Naive thymus-derived CD4-positive, alpha-beta T cell (primary cell): ENCODE data around the gene MAP3K4. TPM values are rescaled to one million over a fixed set of nuclear protein-coding genes. Genes with fewer than 3 reads are reported as not detected.

Source experiments
- ATAC-seq: fragments of 150-1000 bp; cut with Tn5 transposase; 2 replicates; pipeline ENCODE4 v1.10.0; 2021; ENCODE audit warnings: mild to moderate bottlenecking, moderate library complexity
- CTCF ChIA-PET: fragments of 350-600 bp; sonication (Branson Sonifier 250); formaldehyde crosslinking; loops from one replicate; lab custom pipeline; 2021; ENCODE audit warnings: antibody characterized with exemption; lab: Charles Lee
- POLR2A ChIA-PET: fragments of 350-600 bp; sonication (Branson Sonifier 250); formaldehyde crosslinking; loops from one replicate; lab custom pipeline; 2021; ENCODE audit warnings: antibody characterized with exemption, inconsistent platforms; lab: Charles Lee
- DNase-seq, 9 donors: peaks; one replicate each; pipeline versions ENCODE4 v3.0.0 to v3.0.0-alpha.2; 2020 to 2022; ENCODE audit warnings: mixed read lengths in 1 of 9
- H3K27ac ChIP-seq: one replicate; pipeline ENCODE4 v1.7.0; 2013; ENCODE audit warnings: mild to moderate bottlenecking, low read depth, low read length, moderate library complexity
- H3K27me3 ChIP-seq, 2 donors: one replicate each; pipeline ENCODE4 v1.7.0; 2013; ENCODE audit warnings: low read length in 2 of 2, mild to moderate bottlenecking in 2 of 2, moderate library complexity in 2 of 2; ENCODE audit not compliant: control insufficient read depth in 2 of 2, insufficient read depth in 2 of 2
- H3K36me3 ChIP-seq, 3 experiments: 1 replicate in 2 of 3; 2 replicates in 1 of 3; pipeline ENCODE4 v1.7.0; 2013; ENCODE audit warnings: low read length in 3 of 3, mild to moderate bottlenecking in 3 of 3, moderate library complexity in 1 of 3; ENCODE audit not compliant: insufficient read depth in 3 of 3, control insufficient read depth in 2 of 3
- H3K4me1 ChIP-seq, 2 donors: one replicate each; pipeline ENCODE4 v1.7.0; 2013; ENCODE audit warnings: low read length in 2 of 2, mild to moderate bottlenecking in 2 of 2, moderate library complexity in 1 of 2; ENCODE audit not compliant: control insufficient read depth in 2 of 2, insufficient read depth in 2 of 2
- H3K4me3 ChIP-seq: 2 replicates; pipeline ENCODE4 v1.7.0; 2013; ENCODE audit warnings: mild to moderate bottlenecking, low read length
- H3K9me3 ChIP-seq, 3 experiments: 1 replicate in 2 of 3; 2 replicates in 1 of 3; pipeline ENCODE4 v1.7.0; 2013; ENCODE audit warnings: low read length in 3 of 3; ENCODE audit not compliant: control insufficient read depth in 2 of 3
- H3K27ac Mint-ChIP-seq, 9 donors: one replicate each; pipeline ENCODE4 v1.8.0; 2020 to 2022; ENCODE audit warnings: mixed read lengths in 9 of 9, mild to moderate bottlenecking in 8 of 9, moderate library complexity in 5 of 9, inconsistent platforms in 2 of 9
- H3K27me3 Mint-ChIP-seq, 5 donors: one replicate each; pipeline ENCODE4 v1.8.0; 2021 to 2022; ENCODE audit warnings: mixed read lengths in 5 of 5, mild to moderate bottlenecking in 1 of 5
- H3K36me3 Mint-ChIP-seq, 5 donors: one replicate each; pipeline ENCODE4 v1.8.0; 2020 to 2022; ENCODE audit warnings: mixed read lengths in 5 of 5, mild to moderate bottlenecking in 3 of 5, inconsistent platforms in 1 of 5
- H3K4me1 Mint-ChIP-seq, 7 donors: one replicate each; pipeline ENCODE4 v1.8.0; 2020 to 2022; ENCODE audit warnings: mixed read lengths in 7 of 7, mild to moderate bottlenecking in 3 of 7, inconsistent platforms in 1 of 7
- H3K4me3 Mint-ChIP-seq, 10 donors: one replicate each; pipeline ENCODE4 v1.8.0; 2020 to 2022; ENCODE audit warnings: mild to moderate bottlenecking in 10 of 10, mixed read lengths in 10 of 10, moderate library complexity in 6 of 10, inconsistent platforms in 2 of 10
- H3K9me3 Mint-ChIP-seq, 11 donors: one replicate each; pipeline ENCODE4 v1.8.0; 2020 to 2022; ENCODE audit warnings: mixed read lengths in 11 of 11, mild to moderate bottlenecking in 4 of 11, inconsistent platforms in 1 of 11, moderate library complexity in 1 of 11
- intact Hi-C, 2 donors: fragments of 100-400 bp; cut with micrococcal nuclease; formaldehyde crosslinking; loops; one replicate each; pipeline ENCODE4 v1.15.1; 2023
- polyA plus RNA-seq, 2 donors: library from polyadenylated mRNA; unstranded; fragments of 300-500 nt; fragmentation: Illumina TruSeq; gene quantifications; one replicate each; pipeline ENCODE4 v1.2.3, GENCODE V29; 2021
- total RNA-seq, 6 experiments: library from RNA in 5 of 6; stranded (reverse) in 5 of 6; gene quantifications; 1 replicate in 5 of 6; 2 replicates in 1 of 6; pipeline ENCODE4 v1.2.3 and lab custom pipeline; 2021 to 2026

MAP3K4 gene
- total and polyA plus RNA-seq, 7 experiments from 2014 or later, result 4.5 to 81.2 (median 55.4) TPM

DNA sequence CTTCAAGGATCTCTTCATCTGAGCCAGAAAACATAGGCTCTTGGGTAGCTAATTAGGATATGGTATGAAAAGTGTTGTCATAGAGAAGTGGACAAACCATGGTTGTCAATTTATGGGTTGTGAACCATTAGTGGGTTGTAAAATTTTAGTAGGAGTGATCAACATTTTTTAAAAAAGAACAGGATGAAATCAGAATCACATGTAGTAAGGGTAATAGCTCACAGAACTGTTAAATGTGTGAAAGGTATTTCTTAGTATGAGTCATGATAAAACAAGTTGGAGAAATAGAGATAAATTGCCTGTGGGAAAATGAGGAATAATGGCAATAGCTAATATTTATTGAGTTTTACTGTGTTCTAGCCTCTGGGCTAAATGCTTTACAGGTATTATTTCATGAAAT lies 113.4 kb downstream of the MAP3K4 start:
- H3K36me3 Mint-ChIP-seq, result peaks cover 18 to 70% (median 40%) of the 10 kb centered on the region in 5 donors
- peaks cover 0 to 3% (median 0%) of the 10 kb centered on the region in 7 donors for H3K4me1 Mint-ChIP-seq
- CTCF ChIA-PET, result no interaction called here
- intact Hi-C loops, result loop anchor here in 1 of 2 donors (10.0 kb wide), 1 partner anchor 170 kb away; no protein-coding TSS in a partner anchor
- ATAC-seq (no peak), DNase-seq (no peak)
- Histone ChIP-seq H3K36me3 (peaks cover 9 to 72% (median 24%) of the 10 kb centered on the region in 3 experiments), H3K27ac (no peak overlapping the region), H3K4me3 (no peak overlapping the region), H3K4me1 (no peaks in the 10 kb centered on the region), H3K9me3 (no peaks in the 10 kb centered on the region), H3K27me3 (no peaks in the 10 kb centered on the region)
- H3K27me3 Mint-ChIP-seq, result no peaks in the 10 kb centered on the region
- H3K4me3 Mint-ChIP-seq, result no peak overlapping the region
- peaks cover 0 to 1% (median 0%) of the 10 kb centered on the region in 11 donors for H3K9me3 Mint-ChIP-seq
- POLR2A ChIA-PET, result no interaction called here
- H3K27ac Mint-ChIP-seq, result peak overlapping the region in 2 of 9 donors; percentile 41 to 67

- Mint-ChIP-seq H3K36me3 (peaks cover 18 to 74% (median 39%) of the 10 kb centered on the region in 5 donors), H3K4me1 (peaks cover 0 to 7% (median 2%) of the 10 kb centered on the region in 7 donors), H3K4me3 (no peak overlapping the region), H3K9me3 (peaks cover 0 to 1% (median 0%) of the 10 kb centered on the region in 11 donors), H3K27me3 (no peaks in the 10 kb centered on the region), H3K27ac (peak overlapping the region in 2 of 9 donors; percentile 30 to 79)
- ChIA-PET POLR2A (no interaction called here), CTCF (no interaction called here)
- Histone ChIP-seq H3K4me3 (no peak overlapping the region), H3K36me3 (peaks cover 9 to 76% (median 22%) of the 10 kb centered on the region in 3 experiments), H3K9me3 (no peaks in the 10 kb centered on the region), H3K4me1 (no peaks in the 10 kb centered on the region), H3K27me3 (no peaks in the 10 kb centered on the region), H3K27ac (no peak overlapping the region)
- intact Hi-C loops, result loop anchor here in 1 of 2 donors (10.0 kb wide), 1 partner anchor 171 kb away; no protein-coding TSS in a partner anchor
- ATAC-seq (no peak), DNase-seq (no peak)
These were observed 113.8 kb downstream of the MAP3K4 start for GRCh38 chr6:161105408-161105807.

DNA sequence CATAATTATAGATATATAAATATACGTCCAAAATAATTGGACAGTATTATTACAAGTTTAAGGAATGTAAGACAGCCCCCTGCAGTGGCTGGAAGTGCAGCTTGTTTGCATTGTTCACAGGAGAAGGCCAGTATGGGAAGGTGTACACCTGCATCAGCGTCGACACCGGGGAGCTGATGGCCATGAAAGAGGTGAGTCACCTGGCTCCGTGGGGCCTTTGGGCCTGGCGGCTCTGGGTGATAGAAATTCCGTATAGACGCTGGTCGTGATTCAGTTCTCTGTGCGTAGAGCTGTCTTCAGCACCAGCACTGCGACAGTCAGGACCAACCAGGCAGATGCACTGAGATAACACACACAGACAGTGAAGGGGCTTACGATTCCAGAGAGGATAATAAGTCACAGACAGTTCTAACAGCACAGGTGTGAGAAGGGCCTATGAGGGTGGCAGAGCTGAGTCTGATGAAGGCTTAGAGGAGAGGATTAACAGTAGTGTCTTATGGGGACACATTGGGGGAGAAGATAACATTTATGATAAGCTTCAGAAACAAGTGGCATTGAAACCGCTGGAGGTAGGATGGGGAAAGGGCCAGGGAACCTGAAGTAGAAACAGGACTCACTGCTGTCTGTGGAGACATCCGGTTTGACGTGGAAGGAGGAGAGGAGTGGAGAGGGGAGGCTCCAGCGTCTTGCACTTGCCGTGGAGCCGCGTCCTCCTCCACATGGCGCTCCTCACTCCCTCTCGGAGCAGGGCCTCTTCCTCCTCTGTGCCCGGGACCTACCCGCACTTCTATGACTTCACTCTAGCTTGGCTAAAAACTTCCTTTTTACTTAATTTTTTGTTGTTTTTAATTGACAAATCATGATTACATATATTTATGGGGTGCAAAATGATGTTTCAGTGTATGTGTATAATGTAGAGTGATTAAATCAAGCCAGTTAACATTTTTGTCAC lies 116.5 kb downstream of the MAP3K4 start:
- Histone ChIP-seq H3K4me1 (peaks cover 0 to 6% of the 10 kb centered on the region in 2 donors), H3K9me3 (no peaks in the 10 kb centered on the region), H3K27ac (no peak overlapping the region), H3K27me3 (no peaks in the 10 kb centered on the region), H3K36me3 (peaks cover 9 to 87% (median 33%) of the 10 kb centered on the region in 3 experiments), H3K4me3 (no peak overlapping the region)
- POLR2A ChIA-PET, result no interaction called here
- Mint-ChIP-seq H3K27me3 (no peaks in the 10 kb centered on the region), H3K36me3 (peaks cover 23 to 86% (median 52%) of the 10 kb centered on the region in 5 donors), H3K4me1 (peaks cover 2 to 26% (median 21%) of the 10 kb centered on the region in 7 donors), H3K4me3 (no peak overlapping the region), H3K9me3 (peaks cover 0 to 1% (median 0%) of the 10 kb centered on the region in 11 donors), H3K27ac (peak overlapping the region in 2 of 9 donors; percentile 14 to 23)
- DNase-seq (no peak), ATAC-seq (peak; percentile 41)
- CTCF ChIA-PET, result no interaction called here
- intact Hi-C loops, result loop anchor here in 1 of 2 donors (10.0 kb wide), 1 partner anchor 173 kb away; no protein-coding TSS in a partner anchor

GRCh38 chr6:161108916-161109315 lies 117.3 kb downstream of the MAP3K4 start:
- Histone ChIP-seq H3K4me1 (peaks cover 0 to 6% of the 10 kb centered on the region in 2 donors), H3K36me3 (peaks cover 4 to 82% (median 34%) of the 10 kb centered on the region in 3 experiments), H3K4me3 (no peak overlapping the region), H3K27me3 (no peaks in the 10 kb centered on the region), H3K27ac (no peak overlapping the region), H3K9me3 (no peaks in the 10 kb centered on the region)
- peak; percentile 56 for ATAC-seq
- POLR2A ChIA-PET, result no interaction called here
- intact Hi-C loops, result loop anchor here in 1 of 2 donors (10.0 kb wide), 1 partner anchor 174 kb away; no protein-coding TSS in a partner anchor
- CTCF ChIA-PET, result no interaction called here
- no peaks in the 10 kb centered on the region for H3K27me3 Mint-ChIP-seq
- H3K4me3 Mint-ChIP-seq, result no peak overlapping the region
- peaks cover 0 to 1% (median 0%) of the 10 kb centered on the region in 11 donors for H3K9me3 Mint-ChIP-seq
- H3K4me1 Mint-ChIP-seq, result peaks cover 2 to 27% (median 21%) of the 10 kb centered on the region in 7 donors
- no peak overlapping the region for H3K27ac Mint-ChIP-seq
- DNase-seq, result no peak
- peaks cover 20 to 81% (median 47%) of the 10 kb centered on the region in 5 donors for H3K36me3 Mint-ChIP-seq

GRCh38 chr6:161109366-161109765 lies 117.8 kb downstream of the MAP3K4 start:
- intact Hi-C loops, result loop anchor here in 1 of 2 donors (10.0 kb wide), 1 partner anchor 175 kb away; no protein-coding TSS in a partner anchor

DNA sequence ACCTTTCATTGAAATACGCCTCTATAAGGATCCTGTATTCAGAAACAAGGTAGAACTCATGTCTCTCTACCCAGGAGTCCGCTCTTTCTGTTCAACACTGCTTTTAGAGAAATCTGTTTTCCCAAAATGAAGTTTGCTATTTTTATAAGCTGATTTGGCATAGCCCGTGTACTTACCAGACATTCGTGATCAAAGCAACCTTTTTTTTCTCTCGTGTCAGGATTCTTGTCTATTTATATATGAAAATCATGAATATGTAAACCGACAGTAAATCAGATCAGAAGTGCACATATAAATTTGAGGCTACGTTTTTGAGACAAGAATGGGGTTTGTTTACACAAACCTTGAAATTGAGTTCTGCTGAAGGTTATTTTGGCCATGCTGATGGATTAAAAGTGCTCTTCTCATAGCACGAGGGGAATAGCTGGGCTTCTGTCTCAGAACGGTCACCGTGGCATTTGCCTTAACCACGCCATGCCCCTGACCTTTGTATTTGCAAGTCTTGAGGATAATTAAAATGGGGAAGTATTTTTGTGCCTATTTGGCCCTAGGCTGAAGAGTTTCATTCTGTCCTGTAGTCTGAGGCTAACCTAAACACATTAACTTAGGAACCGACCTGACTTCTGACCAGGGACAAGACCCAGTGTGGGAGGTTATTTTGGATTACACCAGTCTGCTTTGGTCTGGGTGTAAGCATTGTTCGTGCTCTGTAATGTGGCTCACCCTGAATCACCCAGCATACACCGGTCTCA lies 118.6 kb downstream of the MAP3K4 start:
- intact Hi-C loops, result loop anchor here in 1 of 2 donors (2.0 to 10.0 kb wide), 2 partner anchors 19 to 115 kb away; no protein-coding TSS in a partner anchor
- Mint-ChIP-seq H3K27me3 (no peaks in the 10 kb centered on the region), H3K4me1 (peaks cover 2 to 27% (median 21%) of the 10 kb centered on the region in 7 donors), H3K9me3 (peaks cover 0 to 1% (median 0%) of the 10 kb centered on the region in 11 donors), H3K36me3 (peaks cover 20 to 85% (median 50%) of the 10 kb centered on the region in 5 donors), H3K4me3 (no peak overlapping the region), H3K27ac (peak overlapping the region in 5 of 9 donors; percentile 1 to 90 (median 81))
- ATAC-seq, result no peak
- DNase-seq, result no peak
- POLR2A ChIA-PET, result no interaction called here
- Histone ChIP-seq H3K27me3 (no peaks in the 10 kb centered on the region), H3K9me3 (no peaks in the 10 kb centered on the region), H3K27ac (peak overlapping the region; percentile 4), H3K4me3 (no peak overlapping the region), H3K4me1 (peaks cover 0 to 6% of the 10 kb centered on the region in 2 donors), H3K36me3 (peaks cover 4 to 89% (median 34%) of the 10 kb centered on the region in 3 experiments)
- CTCF ChIA-PET, result no interaction called here

More at GRCh38 chr6:161109366-161109765, 117.8 kb downstream of the MAP3K4 start:
- Mint-ChIP-seq H3K4me1 (peaks cover 2 to 27% (median 21%) of the 10 kb centered on the region in 7 donors), H3K27ac (peak overlapping the region in 1 of 9 donors; percentile 22), H3K9me3 (peaks cover 0 to 1% (median 0%) of the 10 kb centered on the region in 11 donors), H3K36me3 (peaks cover 20 to 82% (median 47%) of the 10 kb centered on the region in 5 donors), H3K4me3 (no peak overlapping the region), H3K27me3 (no peaks in the 10 kb centered on the region)
- H3K27ac ChIP-seq, result no peak overlapping the region
- H3K4me3 ChIP-seq, result no peak overlapping the region
- CTCF ChIA-PET, result no interaction called here
- ATAC-seq, result no peak
- peaks cover 4 to 82% (median 34%) of the 10 kb centered on the region in 3 experiments for H3K36me3 ChIP-seq
- peaks cover 0 to 6% of the 10 kb centered on the region in 2 donors for H3K4me1 ChIP-seq
- H3K27me3 ChIP-seq, result no peaks in the 10 kb centered on the region
- no peak for DNase-seq
- POLR2A ChIA-PET, result no interaction called here
- H3K9me3 ChIP-seq, result no peaks in the 10 kb centered on the region
